ENCODE measurements around the gene MOB1B.

- no peak for TF ChIP-seq CTCF (conservative IDR thresholded peaks at IDR 0.05; ENCODE audit: low read depth, low read length)
- TF ChIP-seq EZH2 (IDR thresholded peaks at IDR 0.05; ENCODE audit: borderline replicate concordance, low read depth, low read length, poor library complexity, severe bottlenecking), result no peak
Observed at GRCh38 chr4:70992391-70992881, 90.3 kb downstream of the MOB1B start.
